ENCODE results near the gene SH3PXD2A. TPM values are rescaled to one million over a fixed set of nuclear protein-coding genes. Genes with fewer than 3 reads are reported as not detected.
A peak's percentile ranks its signal among the peaks of the same experiment; 100 is the strongest.

Gene SH3PXD2A
- total and polyA plus RNA-seq, 9 of the 15 experiments (the other 6 are each of a cell fraction or from before 2014, with no cell fraction given): 0.41 to 9.3 (median 2.5) TPM

DNA sequence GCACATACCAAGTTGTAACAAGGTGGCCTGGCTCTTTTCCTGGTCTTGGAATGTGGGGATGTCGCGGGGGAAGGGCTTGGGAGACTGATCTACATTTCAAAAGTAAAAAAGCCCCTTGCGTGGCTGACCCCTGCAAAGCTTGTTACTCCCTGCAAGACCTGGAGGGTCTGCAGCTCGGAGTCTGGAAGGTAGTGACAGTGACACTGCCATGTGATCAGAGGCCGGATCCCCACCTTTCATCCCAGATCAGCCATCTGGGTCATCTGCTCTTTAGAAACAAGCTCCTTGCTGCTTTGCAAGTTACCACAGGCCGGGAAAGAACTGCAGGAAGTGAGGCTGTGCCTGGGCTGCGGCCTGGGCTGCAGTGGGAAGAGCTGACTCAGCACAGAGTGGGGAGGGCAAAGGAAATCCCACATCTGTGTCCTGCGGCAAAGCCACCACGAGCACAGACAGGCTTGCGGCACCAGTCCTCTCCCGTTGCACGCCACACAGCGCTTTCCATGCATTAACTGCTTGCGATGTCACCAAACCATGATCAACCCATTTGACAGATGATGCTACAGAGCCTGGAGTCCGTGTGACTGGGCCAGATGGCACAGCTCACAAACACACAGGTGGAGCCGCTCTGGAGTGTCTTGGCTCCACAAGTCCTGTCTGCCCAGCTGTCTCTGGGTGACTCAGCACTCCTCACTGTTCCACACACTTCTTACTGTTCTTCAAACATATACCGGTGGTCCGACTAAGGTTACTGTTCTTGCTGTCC lies 97.7 kb downstream of the SH3PXD2A start:
- ATAC-seq (peak; percentile 61), DNase-seq (ENCODE audit: extremely low read depth in 1 of 4, low spot score in 3 of 4) (peak in 1 of 4 experiments; percentile 14), FAIRE-seq (no peak)
- H3K4me1 ChIP-seq (replicated peaks in 1 of 2; ENCODE audit: control insufficient read depth in 2 of 2, insufficient read depth in 2 of 2, low read length in 2 of 2): peaks cover 0 to 6% of the 10 kb centered on the region in 2 experiments; a peak in 3 of 5 replicates
- peaks cover 0 to 3% of the 10 kb centered on the region in 2 experiments; a peak in 1 of 5 replicates for H3K27me3 ChIP-seq (ENCODE audit: control insufficient read depth in 2 of 2, insufficient read depth in 2 of 2, low read length in 2 of 2)
- no peak overlapping the region for H3K4me2 ChIP-seq (ENCODE audit: insufficient read depth, low read length)
- no peak overlapping the region for H3K27ac ChIP-seq (ENCODE audit: extremely low read depth, low read depth, low read length)
- in situ Hi-C loops (cut with MboI) (no loop called here), intact Hi-C loops (cut with micrococcal nuclease) (no loop called here)
- 46% methylated on average over 14 of the region's 18 CpGs for WGBS (ENCODE audit: insufficient coverage, low coverage, missing lambda C conversion rate)
- no peaks in the 10 kb centered on the region for H3K36me3 ChIP-seq (ENCODE audit: control insufficient read depth, insufficient read depth, low read length)
- no peaks in the 10 kb centered on the region for H4K20me1 ChIP-seq (replicated peaks; ENCODE audit: control insufficient read depth, insufficient read depth, low read length)
- H3K79me2 ChIP-seq (ENCODE audit: control insufficient read depth, insufficient read depth, low read length): no peaks in the 10 kb centered on the region
- no peak overlapping the region for H3K4me3 ChIP-seq
- H3K9me3 ChIP-seq (replicated peaks; ENCODE audit: control insufficient read depth, insufficient read depth, low read depth, low read length): no peaks in the 10 kb centered on the region
- POLR2A ChIA-PET: interaction anchor here (0.6 kb wide), 1 partner anchor 15 kb away, joined by 3 read pairs; no protein-coding TSS in a partner anchor
- CTCF ChIA-PET (ENCODE audit: low intra/inter-chr PET ratio): no interaction called here
- H2AFZ ChIP-seq (ENCODE audit: low read depth, low read length): no peak overlapping the region
- no peaks in the 10 kb centered on the region for H3K9me1 ChIP-seq (ENCODE audit: control insufficient read depth, insufficient read depth, low read length)
- no TSS peak for BruUV-seq (replicated peaks)
- peak overlapping the region in 1 of 2 experiments; percentile 26; a peak in 1 of 4 replicates for H3K9ac ChIP-seq (ENCODE audit: insufficient read depth in 1 of 2, low read depth in 2 of 2, low read length in 2 of 2)
- TF ChIP-seq TOE1 (IDR thresholded peaks at IDR 0.05; ENCODE audit: borderline replicate concordance) (no peak), TOE1 (CRISPR knock-in tag; IDR thresholded peaks at IDR 0.05; ENCODE audit: borderline replicate concordance, low read depth) (no peak), MCM3 (IDR thresholded peaks at IDR 0.05) (no peak), GABPA (tag; conservative IDR thresholded peaks at IDR 0.05; ENCODE audit: low read depth) (peak; percentile 46; the same call in 1 of the 2 replicates), MXI1 (IDR thresholded peaks at IDR 0.05; ENCODE audit: low read depth, low read length) (no peak), ZNF778 (CRISPR knock-in tag; IDR thresholded peaks at IDR 0.05) (no peak), SP2 (IDR thresholded peaks at IDR 0.05; ENCODE audit: extremely low read depth, low read depth, low read length, poor library complexity, severe bottlenecking) (no peak), MAFK (IDR thresholded peaks at IDR 0.05; ENCODE audit: low read length) (peak; percentile 91), FOSL1 (tag; conservative IDR thresholded peaks at IDR 0.05) (peak; percentile 64), ZFP30 (CRISPR knock-in tag; IDR thresholded peaks at IDR 0.05; ENCODE audit: borderline replicate concordance) (no peak), ZNF143 (CRISPR knock-in tag; IDR thresholded peaks at IDR 0.05) (no peak)
- TF ChIP-seq, protein P1, sequence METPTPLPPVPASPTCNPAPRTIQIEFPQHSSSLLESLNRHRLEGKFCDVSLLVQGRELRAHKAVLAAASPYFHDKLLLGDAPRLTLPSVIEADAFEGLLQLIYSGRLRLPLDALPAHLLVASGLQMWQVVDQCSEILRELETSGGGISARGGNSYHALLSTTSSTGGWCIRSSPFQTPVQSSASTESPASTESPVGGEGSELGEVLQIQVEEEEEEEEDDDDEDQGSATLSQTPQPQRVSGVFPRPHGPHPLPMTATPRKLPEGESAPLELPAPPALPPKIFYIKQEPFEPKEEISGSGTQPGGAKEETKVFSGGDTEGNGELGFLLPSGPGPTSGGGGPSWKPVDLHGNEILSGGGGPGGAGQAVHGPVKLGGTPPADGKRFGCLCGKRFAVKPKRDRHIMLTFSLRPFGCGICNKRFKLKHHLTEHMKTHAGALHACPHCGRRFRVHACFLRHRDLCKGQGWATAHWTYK (CRISPR knock-in tag; IDR thresholded peaks at IDR 0.05): no peak
- TF ChIP-seq, protein P2, sequence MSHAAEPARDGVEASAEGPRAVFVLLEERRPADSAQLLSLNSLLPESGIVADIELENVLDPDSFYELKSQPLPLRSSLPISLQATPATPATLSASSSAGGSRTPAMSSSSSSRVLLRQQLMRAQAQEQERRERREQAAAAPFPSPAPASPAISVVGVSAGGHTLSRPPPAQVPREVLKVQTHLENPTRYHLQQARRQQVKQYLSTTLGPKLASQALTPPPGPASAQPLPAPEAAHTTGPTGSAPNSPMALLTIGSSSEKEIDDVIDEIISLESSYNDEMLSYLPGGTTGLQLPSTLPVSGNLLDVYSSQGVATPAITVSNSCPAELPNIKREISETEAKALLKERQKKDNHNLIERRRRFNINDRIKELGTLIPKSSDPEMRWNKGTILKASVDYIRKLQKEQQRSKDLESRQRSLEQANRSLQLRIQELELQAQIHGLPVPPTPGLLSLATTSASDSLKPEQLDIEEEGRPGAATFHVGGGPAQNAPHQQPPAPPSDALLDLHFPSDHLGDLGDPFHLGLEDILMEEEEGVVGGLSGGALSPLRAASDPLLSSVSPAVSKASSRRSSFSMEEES (CRISPR knock-in tag; IDR thresholded peaks at IDR 0.05): no peak
- TF ChIP-seq, protein P3, sequence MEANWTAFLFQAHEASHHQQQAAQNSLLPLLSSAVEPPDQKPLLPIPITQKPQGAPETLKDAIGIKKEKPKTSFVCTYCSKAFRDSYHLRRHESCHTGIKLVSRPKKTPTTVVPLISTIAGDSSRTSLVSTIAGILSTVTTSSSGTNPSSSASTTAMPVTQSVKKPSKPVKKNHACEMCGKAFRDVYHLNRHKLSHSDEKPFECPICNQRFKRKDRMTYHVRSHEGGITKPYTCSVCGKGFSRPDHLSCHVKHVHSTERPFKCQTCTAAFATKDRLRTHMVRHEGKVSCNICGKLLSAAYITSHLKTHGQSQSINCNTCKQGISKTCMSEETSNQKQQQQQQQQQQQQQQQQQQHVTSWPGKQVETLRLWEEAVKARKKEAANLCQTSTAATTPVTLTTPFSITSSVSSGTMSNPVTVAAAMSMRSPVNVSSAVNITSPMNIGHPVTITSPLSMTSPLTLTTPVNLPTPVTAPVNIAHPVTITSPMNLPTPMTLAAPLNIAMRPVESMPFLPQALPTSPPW (CRISPR knock-in tag; IDR thresholded peaks at IDR 0.05): peak; percentile 45; the same call in 1 of the 2 replicates

Measured in K562 (cell line).